GM23338 (cell line): ENCODE measurements around the gene KRTAP8-1. TPM values are rescaled to one million over a fixed set of nuclear protein-coding genes. Genes with fewer than 3 reads are reported as not detected.

Experiments
- ATAC-seq: fragments of 200-7000 bp; cut with Tn5 transposase; 3 replicates; pipeline ENCODE4 v1.9.1; 2020
- DNase-seq: peaks from one replicate; pipeline ENCODE4 v3.0.0-alpha.2; 2015; ENCODE audit warnings: low spot score
- H2AFZ ChIP-seq: fragments of 200-600 bp; sonication (generic); 2 replicates; pipeline ENCODE4 v1.8.0; 2016; ENCODE audit warnings: antibody characterized with exemption, mild to moderate bottlenecking, moderate library complexity
- H3F3A ChIP-seq: fragments of 200-600 bp; sonication (generic); replicated peaks from 2 replicates; pipeline ENCODE4 v1.8.0; 2017; ENCODE audit warnings: antibody characterized with exemption, mixed run types, low read depth
- H3K27ac ChIP-seq: fragments of 200-600 bp; sonication (generic); 2 replicates; pipeline ENCODE4 v1.6.1; 2016; ENCODE audit warnings: low read depth
- H3K27me3 ChIP-seq: fragments of 200-600 bp; sonication (generic); 2 replicates; pipeline ENCODE4 v1.8.0; 2016; ENCODE audit warnings: mild to moderate bottlenecking, mixed run types, moderate library complexity; ENCODE audit not compliant: insufficient read depth
- H3K36me3 ChIP-seq: fragments of 200-600 bp; sonication (generic); 2 replicates; pipeline ENCODE4 v1.8.0; 2016; ENCODE audit warnings: mild to moderate bottlenecking; ENCODE audit not compliant: insufficient read depth
- H3K4me1 ChIP-seq: fragments of 200-600 bp; sonication (generic); 2 replicates; pipeline ENCODE4 v1.8.0; 2016; ENCODE audit warnings: mild to moderate bottlenecking, moderate library complexity; ENCODE audit not compliant: insufficient read depth
- H3K4me2 ChIP-seq: fragments of 200-600 bp; sonication (generic); 2 replicates; pipeline ENCODE4 v1.7.1; 2017; ENCODE audit warnings: mixed run types
- H3K4me3 ChIP-seq: fragments of 200-600 bp; sonication (generic); 2 replicates; pipeline ENCODE4 v1.6.1; 2016; ENCODE audit warnings: mixed run types
- H3K79me2 ChIP-seq: fragments of 200-600 bp; sonication (generic); replicated peaks from 2 replicates; pipeline ENCODE4 v1.8.0; 2017; ENCODE audit warnings: mild to moderate bottlenecking; ENCODE audit not compliant: insufficient read depth
- H3K9me2 ChIP-seq: fragments of 200-600 bp; sonication (generic); 2 replicates; pipeline ENCODE4 v1.8.0; 2017; ENCODE audit not compliant: insufficient read depth
- H4K20me1 ChIP-seq: fragments of 200-600 bp; sonication (generic); replicated peaks from 2 replicates; pipeline ENCODE4 v1.8.0; 2017; ENCODE audit warnings: mild to moderate bottlenecking; ENCODE audit not compliant: insufficient read depth
- H3K27ac Mint-ChIP-seq: 2 replicates; pipeline ENCODE4 v1.8.0; 2020; ENCODE audit warnings: inconsistent platforms, mild to moderate bottlenecking, moderate library complexity, mixed read lengths
- H3K27me3 Mint-ChIP-seq: 3 replicates; pipeline ENCODE4 v1.8.0; 2022; ENCODE audit warnings: low read depth, mild to moderate bottlenecking, moderate library complexity, mixed read lengths, inconsistent platforms; ENCODE audit not compliant: insufficient read depth, poor library complexity
- H3K36me3 Mint-ChIP-seq: 3 replicates; pipeline ENCODE4 v1.8.0; 2021; ENCODE audit warnings: low read depth, mild to moderate bottlenecking, inconsistent platforms, moderate library complexity, mixed read lengths
- H3K4me1 Mint-ChIP-seq: 3 replicates; pipeline ENCODE4 v1.8.0; 2020; ENCODE audit warnings: mild to moderate bottlenecking, inconsistent platforms, mixed read lengths
- H3K4me3 Mint-ChIP-seq: 3 replicates; pipeline ENCODE4 v1.8.0; 2021; ENCODE audit warnings: moderate library complexity, mild to moderate bottlenecking, inconsistent platforms, mixed read lengths
- H3K9me3 Mint-ChIP-seq: 3 replicates; pipeline ENCODE4 v1.8.0; 2020; ENCODE audit warnings: moderate library complexity, mild to moderate bottlenecking, inconsistent platforms, mixed read lengths
- CREB1 ChIP-seq: fragments of 250-450 bp; sonication (Bioruptor Pico); IDR thresholded peaks from 2 replicates; pipeline ENCODE4 v1.5.0; 2020; ENCODE audit warnings: low read depth, mild to moderate bottlenecking, moderate library complexity
- EZH2 ChIP-seq: fragments of 200-600 bp; sonication (generic); IDR thresholded peaks from one replicate; pipeline ENCODE4 v1.8.0; 2017; ENCODE audit warnings: antibody characterized with exemption, mild to moderate bottlenecking, low read depth; ENCODE audit not compliant: unreplicated experiment
- EZH2phosphoT487 ChIP-seq: fragments of 200-600 bp; sonication (generic); IDR thresholded peaks from one replicate; pipeline ENCODE4 v1.8.1; 2018; ENCODE audit warnings: antibody characterized with exemption; ENCODE audit not compliant: unreplicated experiment
- JUNB ChIP-seq: IDR thresholded peaks from one replicate; pipeline ENCODE4 v1.6.1; 2016; ENCODE audit warnings: antibody characterized with exemption; ENCODE audit not compliant: unreplicated experiment
- NANOG ChIP-seq: IDR thresholded peaks from 2 replicates; pipeline ENCODE4 v1.6.1; 2016; ENCODE audit warnings: antibody characterized with exemption, borderline replicate concordance
- POLR2AphosphoS5 ChIP-seq: IDR thresholded peaks from 2 replicates; pipeline ENCODE4 v1.6.1; 2016; ENCODE audit warnings: antibody characterized with exemption, low read depth
- STAT1 ChIP-seq: IDR thresholded peaks from one replicate; pipeline ENCODE4 v1.6.1; 2016; ENCODE audit warnings: antibody characterized with exemption; ENCODE audit not compliant: unreplicated experiment
- ZNF114 ChIP-seq: fragments of 250-450 bp; sonication (Bioruptor Pico); IDR thresholded peaks from 2 replicates; pipeline ENCODE4 v1.5.0; 2020; ENCODE audit warnings: mild to moderate bottlenecking, moderate library complexity
- ZNF331 ChIP-seq: fragments of 250-450 bp; sonication (Bioruptor Pico); IDR thresholded peaks from 2 replicates; pipeline ENCODE4 v1.5.0; 2020; ENCODE audit warnings: low read depth, mild to moderate bottlenecking, moderate library complexity
- polyA plus RNA-seq: library from polyadenylated mRNA; unstranded; fragments of >200 nt; fragmentation: Nextera tagmentation; extraction: Ambion mirVana; gene quantifications from 2 replicates; pipeline ENCODE4 v1.2.1, GENCODE V29; 2016
- total RNA-seq: library from RNA; depleted of rRNA; stranded (reverse); fragments of >200 nt; shearing (Covaris generic); gene quantifications from 2 replicates; pipeline ENCODE4 v1.2.3, GENCODE V29; 2014
- TF ChIP-seq, protein P1 (sequence below): IDR thresholded peaks from one replicate; pipeline ENCODE4 v1.6.1; 2018; ENCODE audit warnings: antibody characterized with exemption; ENCODE audit not compliant: unreplicated experiment
- TF ChIP-seq, protein P2 (sequence below): fragments of 250-450 bp; sonication (Bioruptor Pico); IDR thresholded peaks from 2 replicates; pipeline ENCODE4 v1.5.0; 2020; ENCODE audit warnings: mild to moderate bottlenecking, moderate library complexity
- TF ChIP-seq, protein P3 (sequence below): IDR thresholded peaks from 2 replicates; pipeline ENCODE4 v1.6.1; 2016; ENCODE audit warnings: antibody characterized with exemption
- TF ChIP-seq, protein P4 (sequence below), 2 experiments: fragments of 200-600 bp in 1 of 2; sonication (generic) in 1 of 2; conservative IDR thresholded peaks; 2 replicates each; pipeline versions ENCODE4 v1.5.1 to v1.6.1; 2016 to 2017; ENCODE audit warnings: antibody characterized with exemption in 2 of 2, low read depth in 2 of 2, mild to moderate bottlenecking in 2 of 2, moderate library complexity in 1 of 2

Gene KRTAP8-1
- total and polyA plus RNA-seq, 2 experiments from 2014 or later, result not detected

DNA sequence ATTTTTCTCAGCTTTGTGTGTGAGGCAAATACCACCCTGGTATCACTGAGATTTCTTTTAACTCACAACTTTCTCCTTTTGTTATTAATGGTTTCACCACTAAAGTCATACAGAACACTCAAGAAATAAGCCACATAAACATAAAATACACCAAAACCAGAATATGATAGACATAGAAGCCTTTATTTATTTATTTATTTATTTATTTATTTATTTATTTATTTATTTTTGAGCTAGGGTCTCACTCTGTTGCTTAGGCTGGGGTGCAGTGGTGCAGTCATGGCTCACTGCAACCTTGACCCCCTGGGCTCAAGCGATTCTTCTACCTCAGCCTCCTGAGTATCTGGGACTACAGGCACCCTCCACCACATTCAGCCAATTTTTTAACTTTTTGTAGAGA lies 12.5 kb downstream of the KRTAP8-1 start:
- Histone ChIP-seq H3F3A (no peaks in the 10 kb centered on the region), H3K27me3 (no peaks in the 10 kb centered on the region), H3K79me2 (no peaks in the 10 kb centered on the region), H3K4me2 (no peak overlapping the region), H2AFZ (no peak overlapping the region), H3K27ac (no peak overlapping the region), H3K4me1 (no peaks in the 10 kb centered on the region), H4K20me1 (no peaks in the 10 kb centered on the region), H3K4me3 (no peak overlapping the region), H3K36me3 (no peaks in the 10 kb centered on the region), H3K9me2 (peaks cover 3% of the 10 kb centered on the region; the same call in 1 of the 2 replicates)
- no peak overlapping the region for H3K4me3 Mint-ChIP-seq
- no peak for ATAC-seq
- no peaks in the 10 kb centered on the region for H3K4me1 Mint-ChIP-seq
- H3K27ac Mint-ChIP-seq, result no peak overlapping the region
- H3K36me3 Mint-ChIP-seq, result no peaks in the 10 kb centered on the region; the same call in 2 of the 3 replicates
- DNase-seq, result no peak
- no peaks in the 10 kb centered on the region for H3K9me3 Mint-ChIP-seq
- TF ChIP-seq STAT1 (no peak), ZNF331 (CRISPR knock-in tag) (no peak), EZH2phosphoT487 (no peak), JUNB (no peak), CREB1 (CRISPR knock-in tag) (no peak), POLR2AphosphoS5 (no peak), ZNF114 (CRISPR knock-in tag) (no peak), EZH2 (no peak), NANOG (no peak)
- TF ChIP-seq, protein P1, sequence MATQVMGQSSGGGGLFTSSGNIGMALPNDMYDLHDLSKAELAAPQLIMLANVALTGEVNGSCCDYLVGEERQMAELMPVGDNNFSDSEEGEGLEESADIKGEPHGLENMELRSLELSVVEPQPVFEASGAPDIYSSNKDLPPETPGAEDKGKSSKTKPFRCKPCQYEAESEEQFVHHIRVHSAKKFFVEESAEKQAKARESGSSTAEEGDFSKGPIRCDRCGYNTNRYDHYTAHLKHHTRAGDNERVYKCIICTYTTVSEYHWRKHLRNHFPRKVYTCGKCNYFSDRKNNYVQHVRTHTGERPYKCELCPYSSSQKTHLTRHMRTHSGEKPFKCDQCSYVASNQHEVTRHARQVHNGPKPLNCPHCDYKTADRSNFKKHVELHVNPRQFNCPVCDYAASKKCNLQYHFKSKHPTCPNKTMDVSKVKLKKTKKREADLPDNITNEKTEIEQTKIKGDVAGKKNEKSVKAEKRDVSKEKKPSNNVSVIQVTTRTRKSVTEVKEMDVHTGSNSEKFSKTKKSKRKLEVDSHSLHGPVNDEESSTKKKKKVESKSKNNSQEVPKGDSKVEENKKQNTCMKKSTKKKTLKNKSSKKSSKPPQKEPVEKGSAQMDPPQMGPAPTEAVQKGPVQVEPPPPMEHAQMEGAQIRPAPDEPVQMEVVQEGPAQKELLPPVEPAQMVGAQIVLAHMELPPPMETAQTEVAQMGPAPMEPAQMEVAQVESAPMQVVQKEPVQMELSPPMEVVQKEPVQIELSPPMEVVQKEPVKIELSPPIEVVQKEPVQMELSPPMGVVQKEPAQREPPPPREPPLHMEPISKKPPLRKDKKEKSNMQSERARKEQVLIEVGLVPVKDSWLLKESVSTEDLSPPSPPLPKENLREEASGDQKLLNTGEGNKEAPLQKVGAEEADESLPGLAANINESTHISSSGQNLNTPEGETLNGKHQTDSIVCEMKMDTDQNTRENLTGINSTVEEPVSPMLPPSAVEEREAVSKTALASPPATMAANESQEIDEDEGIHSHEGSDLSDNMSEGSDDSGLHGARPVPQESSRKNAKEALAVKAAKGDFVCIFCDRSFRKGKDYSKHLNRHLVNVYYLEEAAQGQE, result no peak
- TF ChIP-seq, protein P2, sequence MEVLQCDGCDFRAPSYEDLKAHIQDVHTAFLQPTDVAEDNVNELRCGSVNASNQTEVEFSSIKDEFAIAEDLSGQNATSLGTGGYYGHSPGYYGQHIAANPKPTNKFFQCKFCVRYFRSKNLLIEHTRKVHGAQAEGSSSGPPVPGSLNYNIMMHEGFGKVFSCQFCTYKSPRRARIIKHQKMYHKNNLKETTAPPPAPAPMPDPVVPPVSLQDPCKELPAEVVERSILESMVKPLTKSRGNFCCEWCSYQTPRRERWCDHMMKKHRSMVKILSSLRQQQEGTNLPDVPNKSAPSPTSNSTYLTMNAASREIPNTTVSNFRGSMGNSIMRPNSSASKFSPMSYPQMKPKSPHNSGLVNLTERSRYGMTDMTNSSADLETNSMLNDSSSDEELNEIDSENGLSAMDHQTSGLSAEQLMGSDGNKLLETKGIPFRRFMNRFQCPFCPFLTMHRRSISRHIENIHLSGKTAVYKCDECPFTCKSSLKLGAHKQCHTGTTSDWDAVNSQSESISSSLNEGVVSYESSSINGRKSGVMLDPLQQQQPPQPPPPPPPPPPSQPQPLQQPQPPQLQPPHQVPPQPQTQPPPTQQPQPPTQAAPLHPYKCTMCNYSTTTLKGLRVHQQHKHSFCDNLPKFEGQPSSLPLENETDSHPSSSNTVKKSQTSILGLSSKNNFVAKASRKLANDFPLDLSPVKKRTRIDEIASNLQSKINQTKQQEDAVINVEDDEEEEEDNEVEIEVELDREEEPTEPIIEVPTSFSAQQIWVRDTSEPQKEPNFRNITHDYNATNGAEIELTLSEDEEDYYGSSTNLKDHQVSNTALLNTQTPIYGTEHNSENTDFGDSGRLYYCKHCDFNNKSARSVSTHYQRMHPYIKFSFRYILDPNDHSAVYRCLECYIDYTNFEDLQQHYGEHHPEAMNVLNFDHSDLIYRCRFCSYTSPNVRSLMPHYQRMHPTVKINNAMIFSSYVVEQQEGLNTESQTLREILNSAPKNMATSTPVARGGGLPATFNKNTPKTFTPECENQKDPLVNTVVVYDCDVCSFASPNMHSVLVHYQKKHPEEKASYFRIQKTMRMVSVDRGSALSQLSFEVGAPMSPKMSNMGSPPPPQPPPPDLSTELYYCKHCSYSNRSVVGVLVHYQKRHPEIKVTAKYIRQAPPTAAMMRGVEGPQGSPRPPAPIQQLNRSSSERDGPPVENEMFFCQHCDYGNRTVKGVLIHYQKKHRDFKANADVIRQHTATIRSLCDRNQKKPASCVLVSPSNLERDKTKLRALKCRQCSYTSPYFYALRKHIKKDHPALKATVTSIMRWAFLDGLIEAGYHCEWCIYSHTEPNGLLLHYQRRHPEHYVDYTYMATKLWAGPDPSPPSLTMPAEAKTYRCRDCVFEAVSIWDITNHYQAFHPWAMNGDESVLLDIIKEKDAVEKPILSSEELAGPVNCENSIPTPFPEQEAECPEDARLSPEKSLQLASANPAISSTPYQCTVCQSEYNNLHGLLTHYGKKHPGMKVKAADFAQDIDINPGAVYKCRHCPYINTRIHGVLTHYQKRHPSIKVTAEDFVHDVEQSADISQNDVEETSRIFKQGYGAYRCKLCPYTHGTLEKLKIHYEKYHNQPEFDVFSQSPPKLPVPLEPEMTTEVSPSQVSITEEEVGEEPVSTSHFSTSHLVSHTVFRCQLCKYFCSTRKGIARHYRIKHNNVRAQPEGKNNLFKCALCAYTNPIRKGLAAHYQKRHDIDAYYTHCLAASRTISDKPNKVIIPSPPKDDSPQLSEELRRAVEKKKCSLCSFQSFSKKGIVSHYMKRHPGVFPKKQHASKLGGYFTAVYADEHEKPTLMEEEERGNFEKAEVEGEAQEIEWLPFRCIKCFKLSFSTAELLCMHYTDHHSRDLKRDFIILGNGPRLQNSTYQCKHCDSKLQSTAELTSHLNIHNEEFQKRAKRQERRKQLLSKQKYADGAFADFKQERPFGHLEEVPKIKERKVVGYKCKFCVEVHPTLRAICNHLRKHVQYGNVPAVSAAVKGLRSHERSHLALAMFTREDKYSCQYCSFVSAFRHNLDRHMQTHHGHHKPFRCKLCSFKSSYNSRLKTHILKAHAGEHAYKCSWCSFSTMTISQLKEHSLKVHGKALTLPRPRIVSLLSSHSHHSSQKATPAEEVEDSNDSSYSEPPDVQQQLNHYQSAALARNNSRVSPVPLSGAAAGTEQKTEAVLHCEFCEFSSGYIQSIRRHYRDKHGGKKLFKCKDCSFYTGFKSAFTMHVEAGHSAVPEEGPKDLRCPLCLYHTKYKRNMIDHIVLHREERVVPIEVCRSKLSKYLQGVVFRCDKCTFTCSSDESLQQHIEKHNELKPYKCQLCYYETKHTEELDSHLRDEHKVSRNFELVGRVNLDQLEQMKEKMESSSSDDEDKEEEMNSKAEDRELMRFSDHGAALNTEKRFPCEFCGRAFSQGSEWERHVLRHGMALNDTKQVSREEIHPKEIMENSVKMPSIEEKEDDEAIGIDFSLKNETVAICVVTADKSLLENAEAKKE (CRISPR knock-in tag), result no peak
- TF ChIP-seq, protein P3, sequence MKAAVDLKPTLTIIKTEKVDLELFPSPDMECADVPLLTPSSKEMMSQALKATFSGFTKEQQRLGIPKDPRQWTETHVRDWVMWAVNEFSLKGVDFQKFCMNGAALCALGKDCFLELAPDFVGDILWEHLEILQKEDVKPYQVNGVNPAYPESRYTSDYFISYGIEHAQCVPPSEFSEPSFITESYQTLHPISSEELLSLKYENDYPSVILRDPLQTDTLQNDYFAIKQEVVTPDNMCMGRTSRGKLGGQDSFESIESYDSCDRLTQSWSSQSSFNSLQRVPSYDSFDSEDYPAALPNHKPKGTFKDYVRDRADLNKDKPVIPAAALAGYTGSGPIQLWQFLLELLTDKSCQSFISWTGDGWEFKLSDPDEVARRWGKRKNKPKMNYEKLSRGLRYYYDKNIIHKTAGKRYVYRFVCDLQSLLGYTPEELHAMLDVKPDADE, result no peak
- TF ChIP-seq, protein P4, sequence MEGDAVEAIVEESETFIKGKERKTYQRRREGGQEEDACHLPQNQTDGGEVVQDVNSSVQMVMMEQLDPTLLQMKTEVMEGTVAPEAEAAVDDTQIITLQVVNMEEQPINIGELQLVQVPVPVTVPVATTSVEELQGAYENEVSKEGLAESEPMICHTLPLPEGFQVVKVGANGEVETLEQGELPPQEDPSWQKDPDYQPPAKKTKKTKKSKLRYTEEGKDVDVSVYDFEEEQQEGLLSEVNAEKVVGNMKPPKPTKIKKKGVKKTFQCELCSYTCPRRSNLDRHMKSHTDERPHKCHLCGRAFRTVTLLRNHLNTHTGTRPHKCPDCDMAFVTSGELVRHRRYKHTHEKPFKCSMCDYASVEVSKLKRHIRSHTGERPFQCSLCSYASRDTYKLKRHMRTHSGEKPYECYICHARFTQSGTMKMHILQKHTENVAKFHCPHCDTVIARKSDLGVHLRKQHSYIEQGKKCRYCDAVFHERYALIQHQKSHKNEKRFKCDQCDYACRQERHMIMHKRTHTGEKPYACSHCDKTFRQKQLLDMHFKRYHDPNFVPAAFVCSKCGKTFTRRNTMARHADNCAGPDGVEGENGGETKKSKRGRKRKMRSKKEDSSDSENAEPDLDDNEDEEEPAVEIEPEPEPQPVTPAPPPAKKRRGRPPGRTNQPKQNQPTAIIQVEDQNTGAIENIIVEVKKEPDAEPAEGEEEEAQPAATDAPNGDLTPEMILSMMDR (conservative IDR thresholded peaks at IDR 0.05; ENCODE audit: low read depth in 2 of 2), result no peak
- H3K27me3 Mint-ChIP-seq, result peaks cover 3% of the 10 kb centered on the region
